OCI-LY7 (cell line): Measurements from ENCODE around the gene FLCN. TPM values are rescaled to one million over a fixed set of nuclear protein-coding genes. Genes with fewer than 3 reads are reported as not detected.

Experiments used
- BruUV-seq: library from RNA; stranded (reverse); fragments of 400-500 nt; replicated peaks from 2 replicates; lab custom pipeline; 2021; lab: Mats Ljungman, UMichigan
- CTCF ChIA-PET: fragments of 300-600 bp; sonication (Branson Sonifier 250); formaldehyde crosslinking; loops from one replicate; lab custom pipeline; 2022; ENCODE audit warnings: antibody characterized with exemption; ENCODE audit not compliant: unreplicated experiment; lab: Charles Lee
- POLR2A ChIA-PET: fragments of 300-600 bp; sonication (Branson Sonifier 250); formaldehyde crosslinking; loops from one replicate; lab custom pipeline; 2022; ENCODE audit warnings: antibody characterized with exemption; lab: Charles Lee
- DNase-seq: peaks from one replicate; pipeline ENCODE4 v3.0.0-alpha.2; 2015; ENCODE audit warnings: low spot score
- H2AFZ ChIP-seq: fragments of 200-600 bp; sonication (generic), shearing (Covaris generic); 2 replicates; pipeline ENCODE4 v1.6.1; 2014; ENCODE audit warnings: mild to moderate bottlenecking, antibody characterized with exemption, low read length, moderate library complexity
- H3K27ac ChIP-seq: fragments of 200-600 bp; sonication (generic); 2 replicates; pipeline ENCODE4 v1.5.1; 2014; ENCODE audit warnings: mixed run types, low read depth, mild to moderate bottlenecking, moderate library complexity, low read length, inconsistent platforms; ENCODE audit not compliant: poor library complexity, severe bottlenecking
- H3K36me3 ChIP-seq: fragments of 200-600 bp; sonication (generic); 2 replicates; pipeline ENCODE4 v1.6.1; 2014; ENCODE audit warnings: mild to moderate bottlenecking, antibody characterized with exemption, low read length, moderate library complexity, mixed read lengths; ENCODE audit not compliant: insufficient read depth
- H3K4me1 ChIP-seq: fragments of 200-600 bp; sonication (generic); 2 replicates; pipeline ENCODE4 v1.5.1; 2014; ENCODE audit warnings: mild to moderate bottlenecking, low read length; ENCODE audit not compliant: insufficient read depth, poor library complexity, severe bottlenecking
- H3K4me2 ChIP-seq: fragments of 200-600 bp; sonication (generic); 2 replicates; pipeline ENCODE4 v1.6.1; 2014; ENCODE audit warnings: mild to moderate bottlenecking, low read length
- H3K4me3 ChIP-seq: fragments of 200-600 bp; sonication (generic); 2 replicates; pipeline ENCODE4 v1.5.1; 2014; ENCODE audit warnings: mild to moderate bottlenecking, low read depth, low read length; ENCODE audit not compliant: poor library complexity, severe bottlenecking
- H3K79me2 ChIP-seq: fragments of 200-600 bp; sonication (generic); 2 replicates; pipeline ENCODE4 v1.6.1; 2016; ENCODE audit warnings: low read depth, mild to moderate bottlenecking, low read length, moderate library complexity, mixed read lengths; ENCODE audit not compliant: insufficient read depth
- H3K9me2 ChIP-seq: fragments of 200-600 bp; sonication (generic); 2 replicates; pipeline ENCODE4 v1.6.1; 2016; ENCODE audit warnings: mild to moderate bottlenecking, low read length, mixed read lengths; ENCODE audit not compliant: insufficient read depth
- H3K9me3 ChIP-seq: fragments of 200-600 bp; sonication (generic); 2 replicates; pipeline ENCODE4 v1.6.1; 2014; ENCODE audit warnings: mild to moderate bottlenecking, mixed run types, low read length, mixed read lengths
- H4K20me1 ChIP-seq: fragments of 200-600 bp; sonication (generic); 2 replicates; pipeline ENCODE4 v1.6.1; 2014; ENCODE audit warnings: mild to moderate bottlenecking, antibody characterized with exemption, low read length, moderate library complexity, mixed read lengths; ENCODE audit not compliant: insufficient read depth
- CTCF ChIP-seq: fragments of 200-600 bp; sonication (generic); conservative IDR thresholded peaks from 2 replicates; pipeline ENCODE4 v1.5.1; 2014; ENCODE audit warnings: mild to moderate bottlenecking, antibody characterized with exemption, low read length, moderate library complexity, mixed read lengths
- EZH2phosphoT487 ChIP-seq: fragments of 200-600 bp; sonication (generic); IDR thresholded peaks from 2 replicates; pipeline ENCODE4 v1.6.1; 2018; ENCODE audit warnings: low read depth, borderline replicate concordance, mild to moderate bottlenecking, mixed run types, antibody characterized with exemption, low read length, moderate library complexity, mixed read lengths
- intact Hi-C: fragments of 100-400 bp; cut with micrococcal nuclease; formaldehyde crosslinking; loops from one replicate; pipeline ENCODE4 v1.10.0; 2022; ENCODE audit not compliant: unreplicated experiment
- total RNA-seq, 2 experiments: library from RNA; depleted of rRNA in 1 of 2; stranded (reverse); fragments of >200 nt in 1 of 2; shearing (Covaris generic) in 1 of 2; gene quantifications; 2 replicates each; pipeline ENCODE4 v1.2.3, GENCODE V29; 2014 to 2022

Gene FLCN
- total RNA-seq, 2 experiments from 2014 or later, result 20.5 to 20.9 TPM

- Histone ChIP-seq H4K20me1 (no peaks in the 10 kb centered on the region), H3K9me2 (no peaks in the 10 kb centered on the region), H2AFZ (no peak overlapping the region), H3K36me3 (peaks cover 35% of the 10 kb centered on the region), H3K79me2 (no peaks in the 10 kb centered on the region), H3K9me3 (no peaks in the 10 kb centered on the region), H3K4me2 (no peak overlapping the region), H3K27ac (no peak overlapping the region), H3K4me1 (peaks cover 6% of the 10 kb centered on the region), H3K4me3 (no peak overlapping the region)
- intact Hi-C loops, result no loop called here
- DNase-seq, result no peak
- POLR2A ChIA-PET, result no interaction called here
- BruUV-seq, result no TSS peak
- CTCF ChIA-PET, result no interaction called here
- TF ChIP-seq EZH2phosphoT487 (no peak), CTCF (no peak)
Measured at GRCh38 chr17:17243163-17243562, 6.2 kb upstream of the FLCN start.

GRCh38 chr17:17242246-17242645, 5.3 kb upstream of the FLCN start:
- Histone ChIP-seq H3K79me2 (no peaks in the 10 kb centered on the region), H3K9me2 (no peaks in the 10 kb centered on the region), H2AFZ (no peak overlapping the region), H3K4me2 (no peak overlapping the region), H3K36me3 (peaks cover 26% of the 10 kb centered on the region), H4K20me1 (no peaks in the 10 kb centered on the region), H3K4me3 (no peak overlapping the region), H3K4me1 (peaks cover 8% of the 10 kb centered on the region), H3K9me3 (no peaks in the 10 kb centered on the region), H3K27ac (no peak overlapping the region)
- DNase-seq, result no peak
- no TSS peak for BruUV-seq
- ChIA-PET POLR2A (no interaction called here), CTCF (no interaction called here)
- TF ChIP-seq CTCF, result no peak
- TF ChIP-seq EZH2phosphoT487, result no peak
- intact Hi-C loops, result no loop called here

DNA sequence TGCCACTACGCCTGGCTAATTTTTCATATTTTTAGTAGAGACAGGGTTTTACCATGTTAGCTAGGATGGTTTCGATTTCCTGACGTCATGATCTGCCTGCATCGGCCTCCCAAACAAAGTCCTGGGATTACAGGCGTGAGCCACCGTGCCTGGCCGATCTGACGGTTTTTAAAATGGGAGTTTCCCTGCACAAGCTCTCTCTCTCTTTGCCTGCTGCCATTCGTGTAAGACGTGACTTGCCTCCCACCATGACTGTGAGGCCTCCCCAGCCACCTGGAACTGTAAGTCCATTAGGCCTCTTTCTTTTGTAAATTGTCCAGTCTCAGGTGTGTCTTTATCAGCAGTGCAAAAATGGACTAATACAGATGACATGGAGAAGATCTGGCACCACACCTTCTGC, 4.7 kb upstream of the FLCN start:
- DNase-seq, result no peak
- Histone ChIP-seq H3K36me3 (peaks cover 20% of the 10 kb centered on the region), H3K27ac (no peak overlapping the region), H4K20me1 (no peaks in the 10 kb centered on the region), H3K79me2 (peaks cover under 1% of the 10 kb centered on the region; the same call in 1 of the 2 replicates), H3K4me2 (no peak overlapping the region), H3K9me3 (no peaks in the 10 kb centered on the region), H3K9me2 (no peaks in the 10 kb centered on the region), H3K4me1 (peaks cover 8% of the 10 kb centered on the region), H3K4me3 (no peak overlapping the region), H2AFZ (no peak overlapping the region)
- TF ChIP-seq EZH2phosphoT487 (no peak), CTCF (no peak)
- intact Hi-C loops, result no loop called here
- ChIA-PET CTCF (no interaction called here), POLR2A (interaction anchor here (0.6 to 0.9 kb wide), 2 partner anchors 55 to 1022 kb away, joined by 3 to 5 read pairs; no protein-coding TSS in a partner anchor)
- BruUV-seq, result no TSS peak
